HCT116 (cell line): ENCODE measurements around the gene C9orf50. TPM values are rescaled to one million over a fixed set of nuclear protein-coding genes. Genes with fewer than 3 reads are reported as not detected.

Experiments used
- ATAC-seq: fragments of 200-7000 bp; cut with Tn5 transposase; 2 replicates; pipeline ENCODE4 v1.9.1; 2020; ENCODE audit warnings: mild to moderate bottlenecking, moderate library complexity
- BruUV-seq: library from RNA; stranded (reverse); fragments of 400-500 nt; replicated peaks from 2 replicates; lab custom pipeline; 2021; lab: Mats Ljungman, UMichigan
- CTCF ChIA-PET: fragments of 300-600 bp; sonication (Branson Sonifier 250); formaldehyde crosslinking; loops from one replicate; lab custom pipeline; 2021; ENCODE audit warnings: antibody characterized with exemption; lab: Charles Lee
- POLR2A ChIA-PET: fragments of 300-600, 350-600 bp; sonication (Branson Sonifier 250); formaldehyde crosslinking; loops from one replicate; lab custom pipeline; 2021; ENCODE audit warnings: antibody characterized with exemption; lab: Charles Lee
- RAD21 ChIA-PET, 2 experiments: fragments of 300-600 bp; sonication (Branson Sonifier 250); formaldehyde crosslinking; loops; one replicate each; lab custom pipeline; 2023; ENCODE audit warnings: low total read pairs in 2 of 2; ENCODE audit not compliant: uncharacterized antibody in 2 of 2, unreplicated experiment in 2 of 2, low non-redundant PET in 1 of 2; lab: Charles Lee
- DNase-seq: peaks from one replicate; pipeline ENCODE4 v3.0.0-alpha.2; 2010; ENCODE audit warnings: low read depth, low spot score
- H2AFZ ChIP-seq: fragments of 200-600 bp; shearing (Covaris generic), sonication (generic); 2 replicates; pipeline ENCODE4 v1.6.1; 2017; ENCODE audit warnings: low read depth, mixed run types, mixed read lengths, antibody characterized with exemption, low read length; ENCODE audit not compliant: poor library complexity, severe bottlenecking
- H3K27ac ChIP-seq: 2 replicates; pipeline ENCODE4 v1.5.1; 2012; ENCODE audit warnings: low read depth, low read length
- H3K27me3 ChIP-seq: fragments of 200-600 bp; sonication (generic); 2 replicates; pipeline ENCODE4 v1.6.1; 2016; ENCODE audit warnings: mixed run types, low read length, mixed read lengths; ENCODE audit not compliant: insufficient read depth
- H3K36me3 ChIP-seq, 2 experiments: fragments of 200-500 bp in 1 of 2; fragments of 200-600 bp in 1 of 2; sonication (Bioruptor generic) in 1 of 2; sonication (generic) in 1 of 2; 2 replicates each; pipeline versions ENCODE4 v1.5.1 to v1.6.1; 2014 to 2016; ENCODE audit warnings: low read length in 2 of 2, inconsistent platforms in 1 of 2, mixed read lengths in 1 of 2, mixed run types in 1 of 2; ENCODE audit not compliant: insufficient read depth in 2 of 2, control insufficient read depth in 1 of 2
- H3K4me1 ChIP-seq, 2 experiments: fragments of 200-600 bp in 1 of 2; sonication (generic) in 1 of 2; 2 replicates each; pipeline versions ENCODE4 v1.5.1 to v1.6.1; 2012 to 2017; ENCODE audit warnings: low read length in 2 of 2, inconsistent platforms in 1 of 2, mild to moderate bottlenecking in 1 of 2, mixed read lengths in 1 of 2, mixed run types in 1 of 2, moderate library complexity in 1 of 2; ENCODE audit not compliant: insufficient read depth in 2 of 2, control insufficient read depth in 1 of 2
- H3K4me2 ChIP-seq: fragments of 200-600 bp; sonication (generic); 2 replicates; pipeline ENCODE4 v1.6.1; 2017; ENCODE audit warnings: mixed run types, low read length, mixed read lengths
- H3K4me3 ChIP-seq, 2 experiments: fragments of 200-600 bp in 1 of 2; sonication (generic) in 1 of 2; replicated peaks in 1 of 2; 2 replicates each; pipeline ENCODE4 v1.5.1; 2011 to 2016; ENCODE audit warnings: low read length in 2 of 2, control low read depth in 1 of 2, low read depth in 1 of 2, mild to moderate bottlenecking in 1 of 2, mixed read lengths in 1 of 2, mixed run types in 1 of 2
- H3K79me2 ChIP-seq: fragments of 200-600 bp; sonication (generic); 2 replicates; pipeline ENCODE4 v1.6.1; 2017; ENCODE audit warnings: mild to moderate bottlenecking, mixed run types, low read length, moderate library complexity, mixed read lengths; ENCODE audit not compliant: insufficient read depth
- H3K9ac ChIP-seq: fragments of 200-600 bp; sonication (generic); 2 replicates; pipeline ENCODE4 v1.6.1; 2016; ENCODE audit warnings: low read length, mixed read lengths
- H3K9me2 ChIP-seq: fragments of 200-600 bp; sonication (generic), shearing (Covaris generic); 2 replicates; pipeline ENCODE4 v1.6.1; 2017; ENCODE audit warnings: mixed run types, mild to moderate bottlenecking, moderate library complexity; ENCODE audit not compliant: insufficient read depth
- H3K9me3 ChIP-seq, 2 experiments: fragments of 200-500 bp in 1 of 2; fragments of 200-600 bp in 1 of 2; sonication (Bioruptor generic) in 1 of 2; sonication (generic) in 1 of 2; 2 replicates each; pipeline ENCODE4 v1.6.1; 2014 to 2017; ENCODE audit warnings: low read length in 2 of 2, mixed read lengths in 2 of 2, inconsistent platforms in 1 of 2, low read depth in 1 of 2, mild to moderate bottlenecking in 1 of 2, mixed run types in 1 of 2, moderate library complexity in 1 of 2; ENCODE audit not compliant: control insufficient read depth in 1 of 2, insufficient read depth in 1 of 2
- H4K20me1 ChIP-seq: fragments of 200-600 bp; sonication (generic), shearing (Covaris generic); 2 replicates; pipeline ENCODE4 v1.6.1; 2017; ENCODE audit warnings: mixed run types, mild to moderate bottlenecking, moderate library complexity; ENCODE audit not compliant: insufficient read depth
- CEBPB ChIP-seq: IDR thresholded peaks from 2 replicates; pipeline ENCODE4 v1.6.1; 2012; ENCODE audit warnings: low read depth
- EGR1 ChIP-seq: IDR thresholded peaks from 2 replicates; pipeline ENCODE4 v1.6.1; 2012; ENCODE audit warnings: low read depth
- ELF1 ChIP-seq: IDR thresholded peaks from 2 replicates; pipeline ENCODE4 v1.6.1; 2012; ENCODE audit warnings: low read depth, borderline replicate concordance
- EZH2phosphoT487 ChIP-seq: fragments of 200-600 bp; IDR thresholded peaks from 2 replicates; pipeline ENCODE4 v1.6.1; 2018; ENCODE audit warnings: antibody characterized with exemption, borderline replicate concordance
- FOSL1 ChIP-seq: IDR thresholded peaks from 2 replicates; pipeline ENCODE4 v1.6.1; 2012; ENCODE audit warnings: low read depth
- JUND ChIP-seq: IDR thresholded peaks from 2 replicates; pipeline ENCODE4 v1.6.1; 2012
- POLR2A ChIP-seq: IDR thresholded peaks from 2 replicates; pipeline ENCODE4 v1.7.0; 2011; ENCODE audit warnings: borderline replicate concordance; ENCODE audit not compliant: insufficient read depth, insufficient read length; ENCODE audit errors: extremely low read depth
- RAD21 ChIP-seq: IDR thresholded peaks from 2 replicates; pipeline ENCODE4 v1.6.1; 2012; ENCODE audit warnings: low read depth, mild to moderate bottlenecking
- SP1 ChIP-seq: IDR thresholded peaks from 2 replicates; pipeline ENCODE4 v1.6.1; 2012; ENCODE audit warnings: low read depth
- TCF7L2 ChIP-seq: IDR thresholded peaks from 2 replicates; pipeline ENCODE4 v1.7.0; 2011; ENCODE audit warnings: borderline replicate concordance, inconsistent platforms; ENCODE audit not compliant: insufficient read depth, insufficient read length; ENCODE audit errors: extremely low read depth
- YY1 ChIP-seq: IDR thresholded peaks from 2 replicates; pipeline ENCODE4 v1.6.1; 2011; ENCODE audit warnings: low read length, low read depth, moderate library complexity, mild to moderate bottlenecking; ENCODE audit not compliant: insufficient replicate concordance; ENCODE audit errors: extremely low read depth
- ZFX ChIP-seq: fragments of 450-650 bp; IDR thresholded peaks from 2 replicates; pipeline ENCODE4 v1.6.1; 2017
- intact Hi-C: fragments of 100-400 bp; cut with micrococcal nuclease; formaldehyde crosslinking; loops from 2 replicates; pipeline ENCODE4 v1.10.0; 2022
- total RNA-seq: library from RNA; stranded (reverse); gene quantifications from one replicate; pipeline ENCODE4 v1.2.1, GENCODE V29; 2021; ENCODE audit not compliant: unreplicated experiment
- TF ChIP-seq, protein P1 (sequence below): IDR thresholded peaks from 2 replicates; pipeline ENCODE4 v1.6.1; 2012
- TF ChIP-seq, protein P2 (sequence below): IDR thresholded peaks from 2 replicates; pipeline ENCODE4 v1.6.1; 2011; ENCODE audit warnings: mild to moderate bottlenecking, low read length, moderate library complexity; ENCODE audit not compliant: insufficient replicate concordance; ENCODE audit errors: extremely low read depth
- TF ChIP-seq, protein P3 (sequence below), 3 experiments: fragments of 200-600 bp in 1 of 3; sonication (generic) in 1 of 3; IDR thresholded peaks in 2 of 3; conservative IDR thresholded peaks in 1 of 3; 2 replicates each; pipeline ENCODE4 v1.5.1; 2012 to 2017; ENCODE audit warnings: low read depth in 2 of 3, low read length in 2 of 3, antibody characterized with exemption in 1 of 3, borderline replicate concordance in 1 of 3, control low read depth in 1 of 3, mild to moderate bottlenecking in 1 of 3, mixed read lengths in 1 of 3, mixed run types in 1 of 3, moderate library complexity in 1 of 3; ENCODE audit not compliant: insufficient read depth in 1 of 3
- TF ChIP-seq, protein P4 (sequence below): IDR thresholded peaks from 2 replicates; pipeline ENCODE4 v1.6.1; 2012; ENCODE audit warnings: low read depth

The C9orf50 gene
- total RNA-seq, 1 experiment from 2014 or later, result not detected

DNA sequence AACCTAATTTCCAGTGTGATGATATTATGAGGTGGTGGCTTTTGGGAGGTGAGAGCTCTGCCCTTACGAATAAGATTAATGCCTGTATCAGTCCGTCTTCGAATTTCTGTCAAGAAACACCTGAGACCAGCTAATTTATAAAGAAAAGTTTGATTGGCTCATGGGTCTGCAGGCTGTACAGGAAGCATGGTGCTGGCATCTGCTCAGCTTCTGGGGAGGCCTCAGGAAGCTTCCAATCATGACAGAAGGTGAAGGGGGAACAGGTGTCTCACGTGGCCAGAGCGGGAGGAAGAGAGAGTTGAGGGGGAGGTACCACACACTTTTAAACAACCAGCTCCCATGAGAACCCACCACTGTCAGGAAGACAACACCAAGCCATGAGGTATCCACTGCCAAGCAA, 46.9 kb downstream of the C9orf50 start:
- H3K4me3 ChIP-seq, result no peak overlapping the region
- POLR2A ChIA-PET, result no interaction called here

More for the DNA sequence above, 46.9 kb downstream of the C9orf50 start:
- CTCF ChIA-PET, result no interaction called here
- H3K9me2 ChIP-seq, result no peaks in the 10 kb centered on the region
- no peak overlapping the region for H3K9ac ChIP-seq
- ATAC-seq, result no peak
- no peaks in the 10 kb centered on the region for H3K36me3 ChIP-seq
- no TSS peak for BruUV-seq
- no peak overlapping the region for H3K4me2 ChIP-seq
- peaks cover 27 to 52% of the 10 kb centered on the region in 2 experiments for H3K4me1 ChIP-seq
- H2AFZ ChIP-seq, result no peak overlapping the region
- no peak for DNase-seq
- H3K27ac ChIP-seq, result no peak overlapping the region
- RAD21 ChIA-PET, result no interaction called here
- H3K79me2 ChIP-seq, result no peaks in the 10 kb centered on the region
- no peaks in the 10 kb centered on the region for H3K27me3 ChIP-seq
- TF ChIP-seq POLR2A (no peak), EZH2phosphoT487 (no peak), SP1 (no peak), ELF1 (no peak), YY1 (no peak), TCF7L2 (no peak), CEBPB (no peak), EGR1 (no peak), ZFX (no peak), JUND (no peak), RAD21 (no peak), FOSL1 (no peak)
- TF ChIP-seq, protein P1, sequence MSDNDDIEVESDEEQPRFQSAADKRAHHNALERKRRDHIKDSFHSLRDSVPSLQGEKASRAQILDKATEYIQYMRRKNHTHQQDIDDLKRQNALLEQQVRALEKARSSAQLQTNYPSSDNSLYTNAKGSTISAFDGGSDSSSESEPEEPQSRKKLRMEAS, result no peak
- TF ChIP-seq, protein P2, sequence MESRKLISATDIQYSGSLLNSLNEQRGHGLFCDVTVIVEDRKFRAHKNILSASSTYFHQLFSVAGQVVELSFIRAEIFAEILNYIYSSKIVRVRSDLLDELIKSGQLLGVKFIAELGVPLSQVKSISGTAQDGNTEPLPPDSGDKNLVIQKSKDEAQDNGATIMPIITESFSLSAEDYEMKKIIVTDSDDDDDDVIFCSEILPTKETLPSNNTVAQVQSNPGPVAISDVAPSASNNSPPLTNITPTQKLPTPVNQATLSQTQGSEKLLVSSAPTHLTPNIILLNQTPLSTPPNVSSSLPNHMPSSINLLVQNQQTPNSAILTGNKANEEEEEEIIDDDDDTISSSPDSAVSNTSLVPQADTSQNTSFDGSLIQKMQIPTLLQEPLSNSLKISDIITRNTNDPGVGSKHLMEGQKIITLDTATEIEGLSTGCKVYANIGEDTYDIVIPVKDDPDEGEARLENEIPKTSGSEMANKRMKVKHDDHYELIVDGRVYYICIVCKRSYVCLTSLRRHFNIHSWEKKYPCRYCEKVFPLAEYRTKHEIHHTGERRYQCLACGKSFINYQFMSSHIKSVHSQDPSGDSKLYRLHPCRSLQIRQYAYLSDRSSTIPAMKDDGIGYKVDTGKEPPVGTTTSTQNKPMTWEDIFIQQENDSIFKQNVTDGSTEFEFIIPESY, result no peak
- TF ChIP-seq, protein P3, sequence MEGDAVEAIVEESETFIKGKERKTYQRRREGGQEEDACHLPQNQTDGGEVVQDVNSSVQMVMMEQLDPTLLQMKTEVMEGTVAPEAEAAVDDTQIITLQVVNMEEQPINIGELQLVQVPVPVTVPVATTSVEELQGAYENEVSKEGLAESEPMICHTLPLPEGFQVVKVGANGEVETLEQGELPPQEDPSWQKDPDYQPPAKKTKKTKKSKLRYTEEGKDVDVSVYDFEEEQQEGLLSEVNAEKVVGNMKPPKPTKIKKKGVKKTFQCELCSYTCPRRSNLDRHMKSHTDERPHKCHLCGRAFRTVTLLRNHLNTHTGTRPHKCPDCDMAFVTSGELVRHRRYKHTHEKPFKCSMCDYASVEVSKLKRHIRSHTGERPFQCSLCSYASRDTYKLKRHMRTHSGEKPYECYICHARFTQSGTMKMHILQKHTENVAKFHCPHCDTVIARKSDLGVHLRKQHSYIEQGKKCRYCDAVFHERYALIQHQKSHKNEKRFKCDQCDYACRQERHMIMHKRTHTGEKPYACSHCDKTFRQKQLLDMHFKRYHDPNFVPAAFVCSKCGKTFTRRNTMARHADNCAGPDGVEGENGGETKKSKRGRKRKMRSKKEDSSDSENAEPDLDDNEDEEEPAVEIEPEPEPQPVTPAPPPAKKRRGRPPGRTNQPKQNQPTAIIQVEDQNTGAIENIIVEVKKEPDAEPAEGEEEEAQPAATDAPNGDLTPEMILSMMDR (IDR thresholded peaks at IDR 0.05 in 2 of 3, conservative IDR thresholded peaks at IDR 0.05 in 1 of 3; ENCODE audit: borderline replicate concordance in 1 of 3, insufficient read depth in 1 of 3, low read depth in 2 of 3, low read length in 2 of 3), result no peak
- TF ChIP-seq, protein P4, sequence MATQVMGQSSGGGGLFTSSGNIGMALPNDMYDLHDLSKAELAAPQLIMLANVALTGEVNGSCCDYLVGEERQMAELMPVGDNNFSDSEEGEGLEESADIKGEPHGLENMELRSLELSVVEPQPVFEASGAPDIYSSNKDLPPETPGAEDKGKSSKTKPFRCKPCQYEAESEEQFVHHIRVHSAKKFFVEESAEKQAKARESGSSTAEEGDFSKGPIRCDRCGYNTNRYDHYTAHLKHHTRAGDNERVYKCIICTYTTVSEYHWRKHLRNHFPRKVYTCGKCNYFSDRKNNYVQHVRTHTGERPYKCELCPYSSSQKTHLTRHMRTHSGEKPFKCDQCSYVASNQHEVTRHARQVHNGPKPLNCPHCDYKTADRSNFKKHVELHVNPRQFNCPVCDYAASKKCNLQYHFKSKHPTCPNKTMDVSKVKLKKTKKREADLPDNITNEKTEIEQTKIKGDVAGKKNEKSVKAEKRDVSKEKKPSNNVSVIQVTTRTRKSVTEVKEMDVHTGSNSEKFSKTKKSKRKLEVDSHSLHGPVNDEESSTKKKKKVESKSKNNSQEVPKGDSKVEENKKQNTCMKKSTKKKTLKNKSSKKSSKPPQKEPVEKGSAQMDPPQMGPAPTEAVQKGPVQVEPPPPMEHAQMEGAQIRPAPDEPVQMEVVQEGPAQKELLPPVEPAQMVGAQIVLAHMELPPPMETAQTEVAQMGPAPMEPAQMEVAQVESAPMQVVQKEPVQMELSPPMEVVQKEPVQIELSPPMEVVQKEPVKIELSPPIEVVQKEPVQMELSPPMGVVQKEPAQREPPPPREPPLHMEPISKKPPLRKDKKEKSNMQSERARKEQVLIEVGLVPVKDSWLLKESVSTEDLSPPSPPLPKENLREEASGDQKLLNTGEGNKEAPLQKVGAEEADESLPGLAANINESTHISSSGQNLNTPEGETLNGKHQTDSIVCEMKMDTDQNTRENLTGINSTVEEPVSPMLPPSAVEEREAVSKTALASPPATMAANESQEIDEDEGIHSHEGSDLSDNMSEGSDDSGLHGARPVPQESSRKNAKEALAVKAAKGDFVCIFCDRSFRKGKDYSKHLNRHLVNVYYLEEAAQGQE, result no peak
- TF ChIP-seq, all 23 proteins: peak for 0
- intact Hi-C loops, result no loop called here
- H4K20me1 ChIP-seq, result no peaks in the 10 kb centered on the region
- peaks cover 0 to 18% of the 10 kb centered on the region in 2 experiments; a peak in 1 of 4 replicates for H3K9me3 ChIP-seq
